ENCODE data around the gene GZMM. TPM values are rescaled to one million over a fixed set of nuclear protein-coding genes. Genes with fewer than 3 reads are reported as not detected.

The GZMM gene
- polyA plus RNA-seq, 1 of the 3 experiments (the other 2 are of a cell fraction) = not detected

Other genes starting within 250 kb of the GZMM start
- gene MIER2, start 199.3 kb upstream of the GZMM start, polyA plus RNA-seq (2012; rRNA removed) = 8.0 and 15.9 TPM in 2 replicates
- 0.19 and 0.23 TPM in 2 replicates for gene C2CD4C, start 134.9 kb upstream of the GZMM start, polyA plus RNA-seq (2012; rRNA removed)
- 0.64 and 0.80 TPM in 2 replicates for gene SHC2, start 83.0 kb upstream of the GZMM start, polyA plus RNA-seq (2012; rRNA removed)
- gene MADCAM1, start 47.6 kb upstream of the GZMM start, polyA plus RNA-seq (2012; rRNA removed) = 0.63 and 0.81 TPM in 2 replicates
- gene TPGS1, start 36.6 kb upstream of the GZMM start, polyA plus RNA-seq (2012; rRNA removed) = 28.3 and 31.0 TPM in 2 replicates
- gene CDC34, start 12.3 kb upstream of the GZMM start, polyA plus RNA-seq (2012; rRNA removed) = 69.2 and 96.7 TPM in 2 replicates
- 745 and 835 TPM in 2 replicates for gene BSG, start 28.5 kb downstream of the GZMM start, polyA plus RNA-seq (2012; rRNA removed)
- gene HCN2, start 45.8 kb downstream of the GZMM start, polyA plus RNA-seq (2012; rRNA removed) = 3.4 and 5.6 TPM in 2 replicates
- gene POLRMT, start 89.5 kb downstream of the GZMM start, polyA plus RNA-seq (2012; rRNA removed) = 38.2 and 40.1 TPM in 2 replicates
- gene FGF22, start 95.8 kb downstream of the GZMM start, polyA plus RNA-seq (2012; rRNA removed) = 0.62 and 0.93 TPM in 2 replicates
- gene RNF126, start 119.2 kb downstream of the GZMM start, polyA plus RNA-seq (2012; rRNA removed) = 9.0 and 12.9 TPM in 2 replicates
- 64.4 and 73.0 TPM in 2 replicates for gene FSTL3, start 132.3 kb downstream of the GZMM start, polyA plus RNA-seq (2012; rRNA removed)
- gene PRSS57, start 151.4 kb downstream of the GZMM start, polyA plus RNA-seq (2012; rRNA removed) = not detected in 2 replicates
- 6.2 and 15.6 TPM in 2 replicates for gene PALM, start 164.9 kb downstream of the GZMM start, polyA plus RNA-seq (2012; rRNA removed)
- gene MISP, start 207.1 kb downstream of the GZMM start, polyA plus RNA-seq (2012; rRNA removed) = 0.03 and 0.08 TPM in 2 replicates